K562 (cell line): ENCODE results near the gene SPRYD3. TPM values are rescaled to one million over a fixed set of nuclear protein-coding genes. Genes with fewer than 3 reads are reported as not detected.

ENCODE experiments used
- ARID3B ChIP-seq: fragments of 250-450 bp; sonication (Bioruptor Pico); IDR thresholded peaks from 2 replicates; pipeline ENCODE4 v1.4.0; 2020; ENCODE audit warnings: borderline replicate concordance
- COPS2 ChIP-seq: fragments of 450-650 bp; conservative IDR thresholded peaks from 2 replicates; pipeline ENCODE4 v1.6.1; 2016; ENCODE audit warnings: mild to moderate bottlenecking, moderate library complexity
- CREB5 ChIP-seq: fragments of 250-450 bp; sonication (Bioruptor Pico); IDR thresholded peaks from 2 replicates; pipeline ENCODE4 v1.5.0; 2020; ENCODE audit warnings: mild to moderate bottlenecking
- ELF1 ChIP-seq: fragments of 200-800 bp; sonication (Bioruptor generic); IDR thresholded peaks from 2 replicates; pipeline ENCODE4 v1.6.1; 2016; ENCODE audit warnings: missing genetic modification characterization, missing compliant biosample characterization
- GABPA ChIP-seq: fragments of 200-800 bp; sonication (Bioruptor generic); conservative IDR thresholded peaks from 2 replicates; pipeline ENCODE4 v1.6.1; 2016; ENCODE audit warnings: low read depth, missing genetic modification characterization, missing compliant biosample characterization
- MEF2A ChIP-seq: IDR thresholded peaks from 2 replicates; pipeline ENCODE4 v1.6.1; 2011; ENCODE audit warnings: low read depth, mild to moderate bottlenecking, low read length, moderate library complexity; ENCODE audit not compliant: control insufficient read depth
- NBN ChIP-seq: fragments of 450-650 bp; IDR thresholded peaks from 2 replicates; pipeline ENCODE4 v1.6.1; 2016; ENCODE audit warnings: low read depth, mild to moderate bottlenecking
- NCOA4 ChIP-seq: fragments of 450-650 bp; IDR thresholded peaks from 2 replicates; pipeline ENCODE4 v1.6.1; 2018; ENCODE audit warnings: mild to moderate bottlenecking; ENCODE audit not compliant: partially characterized antibody
- NCOR1 ChIP-seq: fragments of 450-650 bp; IDR thresholded peaks from 2 replicates; pipeline ENCODE4 v1.6.1; 2016; ENCODE audit warnings: mild to moderate bottlenecking, moderate library complexity
- NELFE ChIP-seq: IDR thresholded peaks from 2 replicates; pipeline ENCODE4 v1.6.1; 2011; ENCODE audit warnings: mild to moderate bottlenecking; ENCODE audit not compliant: insufficient read depth, insufficient read length
- PHF21A ChIP-seq: fragments of 450-650 bp; IDR thresholded peaks from 2 replicates; pipeline ENCODE4 v1.6.1; 2017; ENCODE audit warnings: low read depth, borderline replicate concordance
- PPARD ChIP-seq: fragments of 250-450 bp; sonication (Bioruptor Pico); IDR thresholded peaks from 2 replicates; pipeline ENCODE4 v1.8.0; 2022; ENCODE audit warnings: inconsistent platforms, mild to moderate bottlenecking, moderate library complexity
- RFX1 ChIP-seq: fragments of 450-650 bp; IDR thresholded peaks from 2 replicates; pipeline ENCODE4 v1.6.1; 2016; ENCODE audit warnings: mild to moderate bottlenecking, moderate library complexity
- SUPT5H ChIP-seq: fragments of 450-650 bp; IDR thresholded peaks from 2 replicates; pipeline ENCODE4 v1.6.1; 2016
- TCF15 ChIP-seq: fragments of 250-450 bp; sonication (Bioruptor Pico); IDR thresholded peaks from 2 replicates; pipeline ENCODE4 v1.8.0; 2022; ENCODE audit warnings: moderate library complexity, mild to moderate bottlenecking, inconsistent platforms
- ZFP1 ChIP-seq: fragments of 450-650 bp; formaldehyde crosslinking; IDR thresholded peaks from 2 replicates; pipeline ENCODE4 v1.4.0; 2020; ENCODE audit warnings: mild to moderate bottlenecking, mixed read lengths
- ZNF133 ChIP-seq: fragments of 250-450 bp; sonication (Bioruptor Pico); IDR thresholded peaks from 2 replicates; pipeline ENCODE4 v1.4.0; 2020; ENCODE audit warnings: mild to moderate bottlenecking
- ZNF165 ChIP-seq: fragments of 250-450 bp; sonication (Bioruptor Pico); IDR thresholded peaks from 2 replicates; pipeline ENCODE4 v1.4.0; 2020; ENCODE audit warnings: borderline replicate concordance
- ZNF23 ChIP-seq: fragments of 250-450 bp; sonication (Bioruptor Pico); IDR thresholded peaks from 2 replicates; pipeline ENCODE4 v1.4.0; 2020; ENCODE audit warnings: mild to moderate bottlenecking
- ZNF354B ChIP-seq: fragments of 250-450 bp; sonication (Bioruptor Pico); IDR thresholded peaks from 2 replicates; pipeline ENCODE4 v1.4.0; 2020
- ZNF449 ChIP-seq: fragments of 250-450 bp; sonication (Bioruptor Pico); IDR thresholded peaks from 2 replicates; pipeline ENCODE4 v1.8.0; 2022; ENCODE audit warnings: moderate library complexity, mild to moderate bottlenecking, inconsistent platforms
- ZNF507 ChIP-seq: conservative IDR thresholded peaks from 2 replicates; pipeline ENCODE4 v1.6.1; 2017; ENCODE audit warnings: missing genetic modification characterization, missing compliant biosample characterization
- ZNF551 ChIP-seq: fragments of 250-450 bp; sonication (Bioruptor Pico); IDR thresholded peaks from 2 replicates; pipeline ENCODE4 v1.5.0; 2021; ENCODE audit warnings: mild to moderate bottlenecking, moderate library complexity
- polyA plus RNA-seq, 8 experiments: library from polyadenylated mRNA; depleted of rRNA in 4 of 8; stranded (reverse) in 5 of 8; unstranded in 3 of 8; fragments of >200 nt; fragmentation: Nextera tagmentation in 2 of 8; fragmentation: Illumina TruSeq in 1 of 8; extraction: Ambion mirVana in 2 of 8; extraction: Trizol in 1 of 8; gene quantifications; 2 replicates each; pipeline versions ENCODE4 v1.2.1 to v1.2.3, GENCODE V29; 2011 to 2014; ENCODE audit warnings: inconsistent platforms in 1 of 8, missing spikeins in 1 of 8
- total RNA-seq, 7 experiments: library from RNA; depleted of rRNA in 6 of 7; stranded (reverse); fragments of >200 nt in 6 of 7; fragmentation: Illumina TruSeq in 2 of 7; extraction: Trizol in 2 of 7; gene quantifications; 2 replicates each; pipeline versions ENCODE4 v1.2.1 to v1.2.3, GENCODE V29; 2011 to 2021; ENCODE audit warnings: low replicate concordance in 1 of 7

The SPRYD3 gene
- total and polyA plus RNA-seq, 9 of the 15 experiments (the other 6 are each of a cell fraction or from before 2014, with no cell fraction given): 1.5 to 13.6 (median 7.6) TPM

DNA sequence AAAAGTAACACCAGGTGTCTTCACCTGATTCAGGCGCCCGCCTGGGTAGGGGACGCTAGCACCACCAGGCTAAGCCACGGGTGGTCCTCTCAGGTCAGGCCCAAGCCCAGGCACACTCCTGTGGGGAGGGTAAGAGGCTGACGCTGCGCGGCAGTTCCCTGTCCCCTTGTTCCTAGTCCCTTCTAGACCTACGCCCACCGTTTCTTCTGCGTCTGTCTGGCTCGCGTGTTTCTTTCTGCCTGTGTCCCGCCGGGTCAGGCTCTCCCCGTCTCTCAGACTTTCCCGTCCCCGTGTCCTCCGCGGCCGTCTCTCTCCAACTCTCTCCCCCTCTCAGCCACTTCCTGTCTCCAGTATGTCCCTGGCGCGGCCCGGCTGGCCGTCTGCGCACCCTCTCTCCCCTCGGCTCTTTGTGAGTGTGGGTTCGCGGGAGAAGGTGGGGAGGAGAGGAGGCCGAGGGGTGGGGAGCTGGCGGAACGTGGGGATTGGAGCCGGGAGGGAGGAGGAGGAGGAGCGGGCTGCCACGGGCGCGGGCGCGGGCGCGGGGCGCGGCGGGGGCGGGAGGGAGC is 32.5 kb downstream of the SPRYD3 start (continued):
- TF ChIP-seq ARID3B (CRISPR knock-in tag): no peak
- no peak for TF ChIP-seq CREB5 (CRISPR knock-in tag)
- TF ChIP-seq ZFP1: peak; percentile 22; the same call in 1 of the 2 replicates
- TF ChIP-seq PHF21A: no peak
- TF ChIP-seq GABPA (tag): peak; percentile 78
- no peak for TF ChIP-seq ZNF507 (tag)
- no peak for TF ChIP-seq ZNF133 (CRISPR knock-in tag)
- TF ChIP-seq PPARD (CRISPR knock-in tag): no peak
- no peak for TF ChIP-seq ZNF354B (CRISPR knock-in tag)
- 0 out of 2 replicates have a peak, but pooled peaks have one; percentile 29 for TF ChIP-seq TCF15 (CRISPR knock-in tag)
- TF ChIP-seq RFX1: no peak
- no peak for TF ChIP-seq MEF2A
- TF ChIP-seq NBN: peak; percentile 47; the same call in 1 of the 2 replicates
- TF ChIP-seq SUPT5H: peak; percentile 88
- TF ChIP-seq ELF1: peak; percentile 82
- no peak for TF ChIP-seq ZNF449 (CRISPR knock-in tag)
- TF ChIP-seq ZNF165 (CRISPR knock-in tag): no peak
- TF ChIP-seq NCOR1: no peak
- TF ChIP-seq NCOA4: no peak
- no peak for TF ChIP-seq COPS2
- TF ChIP-seq ZNF551 (CRISPR knock-in tag): no peak
- TF ChIP-seq ZNF23 (CRISPR knock-in tag): no peak
- no peak for TF ChIP-seq NELFE
